HUES48 (cell line): ENCODE data around the gene WNT9A.
"Not testable (repeated sequence)": the region's sequence is repeated elsewhere in the genome, so short reads cannot be mapped to it uniquely, and the experiment has no call there.

Experiments
- H3K27ac ChIP-seq: one replicate; pipeline ENCODE4 v1.7.0; 2013; ENCODE audit warnings: low read depth, low read length, inconsistent platforms
- H3K27me3 ChIP-seq: 2 replicates; pipeline ENCODE4 v1.6.1; 2013; ENCODE audit warnings: mild to moderate bottlenecking, low read length; ENCODE audit not compliant: control insufficient read depth, insufficient read depth
- H3K36me3 ChIP-seq: 2 replicates; pipeline ENCODE4 v1.6.1; 2013; ENCODE audit warnings: low read length; ENCODE audit not compliant: control insufficient read depth, insufficient read depth
- H3K4me1 ChIP-seq: 2 replicates; pipeline ENCODE4 v1.6.1; 2013; ENCODE audit warnings: mild to moderate bottlenecking, low read length; ENCODE audit not compliant: control insufficient read depth, insufficient read depth
- H3K4me3 ChIP-seq: 2 replicates; pipeline ENCODE4 v1.5.1; 2013; ENCODE audit warnings: mild to moderate bottlenecking, low read depth, low read length
- H3K9ac ChIP-seq: 2 replicates; pipeline ENCODE4 v1.6.1; 2013; ENCODE audit warnings: mild to moderate bottlenecking, low read depth, low read length, moderate library complexity
- H3K9me3 ChIP-seq: 2 replicates; pipeline ENCODE4 v1.6.1; 2013; ENCODE audit warnings: low read length; ENCODE audit not compliant: control insufficient read depth, insufficient read depth

WNT9A gene

GRCh38 chr1:227885648-227886502 lies 61.9 kb downstream of the WNT9A start:
- H3K36me3 ChIP-seq, result no peaks in the 10 kb centered on the region
- no peak overlapping the region for H3K4me3 ChIP-seq
- H3K27ac ChIP-seq, result no peak overlapping the region
- no peak overlapping the region for H3K9ac ChIP-seq
- peaks cover 10% of the 10 kb centered on the region; the same call in 1 of the 2 replicates for H3K4me1 ChIP-seq
- H3K9me3 ChIP-seq, result no peaks in the 10 kb centered on the region
- H3K27me3 ChIP-seq, result no peaks in the 10 kb centered on the region

DNA sequence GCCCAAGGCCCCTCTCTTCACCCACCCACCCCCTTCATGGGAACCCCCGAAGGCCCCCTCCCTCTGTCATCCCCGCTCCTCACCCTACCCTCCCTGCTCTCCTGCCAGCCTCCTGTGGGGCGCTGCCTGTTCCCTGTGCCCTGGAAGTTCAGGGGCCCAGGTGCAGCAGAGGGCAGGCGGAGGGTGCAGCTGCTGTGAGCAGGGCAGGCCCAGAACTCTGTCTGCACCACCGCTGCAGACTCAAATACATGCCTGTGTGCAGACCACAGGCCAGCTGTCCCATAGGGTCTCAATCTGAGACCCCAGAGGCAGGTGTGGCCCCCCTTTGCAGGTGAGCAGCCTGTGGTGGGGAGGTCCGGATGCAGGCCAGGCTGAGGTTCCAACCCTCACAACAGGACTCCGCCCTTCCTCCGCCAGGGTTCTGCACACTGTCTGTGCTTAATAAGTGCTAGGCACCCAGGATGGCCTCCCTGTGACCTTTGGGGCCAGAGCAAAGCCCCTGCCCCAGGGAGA lies 62.5 kb downstream of the WNT9A start:
- no peaks in the 10 kb centered on the region for H3K27me3 ChIP-seq
- no peak overlapping the region for H3K4me3 ChIP-seq
- H3K4me1 ChIP-seq, result peaks cover 10% of the 10 kb centered on the region; the same call in 1 of the 2 replicates
- H3K27ac ChIP-seq, result no peak overlapping the region
- no peaks in the 10 kb centered on the region for H3K9me3 ChIP-seq
- no peaks in the 10 kb centered on the region for H3K36me3 ChIP-seq
- no peak overlapping the region for H3K9ac ChIP-seq

- Histone ChIP-seq H3K36me3 (no peaks in the 10 kb centered on the region), H3K9ac (no peak overlapping the region), H3K4me3 (no peak overlapping the region)
Measured at GRCh38 chr1:227884370-227885134, 63.2 kb downstream of the WNT9A start.

DNA sequence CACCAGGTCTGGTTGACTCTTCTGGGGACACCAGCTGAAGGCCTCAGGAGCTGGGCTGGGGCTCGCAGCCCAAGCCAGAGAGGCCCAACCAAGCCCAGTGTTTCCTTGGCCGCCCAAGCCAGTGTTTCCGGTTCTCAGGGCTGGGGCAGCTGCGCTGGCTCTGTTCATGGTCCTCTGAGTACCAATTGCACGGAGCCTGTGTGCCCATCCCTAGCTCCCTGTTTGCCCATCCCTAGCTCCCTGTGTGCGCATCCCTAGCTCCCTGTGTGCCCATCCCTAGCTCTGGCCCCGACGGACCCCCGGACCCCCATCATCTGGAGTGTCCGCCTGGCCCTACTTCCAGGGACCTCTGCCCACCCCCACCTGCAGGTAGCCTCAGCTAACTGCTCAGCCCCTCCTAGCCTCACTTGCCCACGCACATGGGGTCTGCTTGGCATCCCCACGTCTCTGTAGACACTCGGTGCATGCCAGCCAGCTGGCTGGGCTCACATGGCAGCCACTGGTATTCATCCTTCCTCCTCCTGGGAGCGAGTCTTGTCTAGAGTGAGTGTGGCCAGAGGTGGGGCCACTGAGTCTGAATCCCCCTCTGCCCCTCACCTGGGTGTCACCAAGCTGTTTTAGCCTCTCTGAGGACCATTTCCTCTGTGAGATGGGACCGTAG lies 64.0 kb downstream of the WNT9A start:
- H3K27ac ChIP-seq, result no peak overlapping the region
- H3K4me1 ChIP-seq, result peaks cover 10% of the 10 kb centered on the region; the same call in 1 of the 2 replicates
- no peaks in the 10 kb centered on the region for H3K36me3 ChIP-seq
- no peaks in the 10 kb centered on the region for H3K9me3 ChIP-seq
- H3K4me3 ChIP-seq, result no peak overlapping the region
- no peaks in the 10 kb centered on the region; the same call in 1 of the 2 replicates for H3K27me3 ChIP-seq
- H3K9ac ChIP-seq, result no peak overlapping the region

More at GRCh38 chr1:227884370-227885134, 63.2 kb downstream of the WNT9A start:
- Histone ChIP-seq H3K27me3 (no peaks in the 10 kb centered on the region), H3K4me1 (peaks cover 10% of the 10 kb centered on the region; the same call in 1 of the 2 replicates), H3K9me3 (no peaks in the 10 kb centered on the region), H3K27ac (no peak overlapping the region)

DNA sequence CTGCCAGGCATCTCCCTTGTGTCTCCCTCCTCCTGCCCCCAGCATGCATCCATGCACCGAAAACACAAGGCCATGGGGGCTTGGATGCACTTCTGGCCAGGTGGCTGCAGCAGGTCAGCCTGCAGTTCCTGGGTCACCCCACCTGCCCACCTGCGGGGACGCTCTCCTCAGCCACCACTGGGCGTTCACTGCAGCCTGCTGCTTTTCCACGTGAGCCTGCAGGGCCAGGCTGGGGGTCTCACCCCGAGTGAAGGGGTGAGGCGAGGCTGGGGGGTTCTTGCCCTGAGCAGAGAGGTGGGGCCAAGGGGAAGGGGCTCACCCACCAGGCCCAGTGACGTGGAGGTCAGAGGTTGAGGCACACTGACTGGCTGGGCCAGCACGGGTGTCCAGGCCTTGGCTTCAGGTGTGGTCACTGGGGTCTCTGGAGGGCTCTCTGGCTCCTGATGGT lies 64.6 kb downstream of the WNT9A start:
- H3K27ac ChIP-seq, result no peak overlapping the region
- no peaks in the 10 kb centered on the region for H3K36me3 ChIP-seq
- no peak overlapping the region for H3K4me3 ChIP-seq

DNA sequence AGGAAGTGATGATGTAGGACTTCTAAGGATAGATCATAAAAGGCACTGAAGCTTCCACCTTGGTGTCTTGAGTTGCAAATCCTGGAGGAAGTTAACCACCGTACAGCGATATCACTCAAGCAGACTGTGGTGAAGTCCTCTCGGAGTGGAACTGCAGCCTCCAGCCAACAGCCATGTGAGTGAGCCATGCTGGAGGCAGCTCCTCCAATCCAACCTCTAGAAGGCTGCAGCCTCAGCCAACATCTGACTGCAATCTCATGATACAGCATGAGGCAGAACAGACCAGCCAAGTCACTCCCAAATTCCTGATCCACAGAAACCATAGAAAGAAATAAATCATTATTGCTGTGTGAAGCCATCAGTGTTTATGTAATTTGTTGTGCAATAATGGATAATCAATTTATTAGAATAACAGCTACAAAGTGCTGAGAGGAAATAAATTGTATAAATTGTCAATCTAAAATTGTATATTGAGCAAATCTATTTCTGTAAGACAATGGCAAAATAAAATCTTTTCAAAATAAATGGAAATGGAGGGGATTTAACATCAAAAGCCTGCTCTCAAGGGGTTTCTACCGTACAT lies 67.3 kb downstream of the WNT9A start:
- H3K36me3 ChIP-seq, result no peaks in the 10 kb centered on the region
- H3K9ac ChIP-seq, result no peak overlapping the region
- no peaks in the 10 kb centered on the region for H3K4me1 ChIP-seq
- H3K4me3 ChIP-seq, result no peak overlapping the region
- H3K9me3 ChIP-seq, result no peaks in the 10 kb centered on the region
- no peak overlapping the region for H3K27ac ChIP-seq
- H3K27me3 ChIP-seq, result no peaks in the 10 kb centered on the region; the same call in 1 of the 2 replicates

More for the DNA sequence above, 64.6 kb downstream of the WNT9A start:
- no peak overlapping the region for H3K9ac ChIP-seq
- H3K27me3 ChIP-seq, result no peaks in the 10 kb centered on the region; the same call in 1 of the 2 replicates
- peaks cover 5% of the 10 kb centered on the region; the same call in 1 of the 2 replicates for H3K4me1 ChIP-seq
- H3K9me3 ChIP-seq, result no peaks in the 10 kb centered on the region

DNA sequence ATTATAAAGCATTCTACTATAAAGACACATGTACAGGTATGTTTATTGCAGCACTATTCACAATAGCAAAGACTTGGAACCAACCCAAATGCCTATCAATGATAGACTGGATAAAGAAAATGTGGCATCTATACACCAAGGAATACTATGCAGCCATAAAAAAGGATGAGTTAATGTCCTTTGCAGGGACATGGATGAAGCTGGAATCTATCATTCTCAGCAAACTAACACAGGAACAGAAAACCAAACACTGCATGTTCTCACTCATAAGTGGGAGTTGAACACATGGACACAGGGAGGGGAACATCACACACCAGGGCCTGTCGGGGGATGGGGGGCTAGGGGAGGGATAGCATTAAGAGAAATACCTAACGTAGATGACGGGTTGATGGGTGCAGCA lies 69.9 kb downstream of the WNT9A start:
- H3K9me3 ChIP-seq, H3K4me1 ChIP-seq, H3K27ac ChIP-seq, H3K36me3 ChIP-seq, H3K9ac ChIP-seq, H3K4me3 ChIP-seq, H3K27me3 ChIP-seq: not testable (repeated sequence)

DNA sequence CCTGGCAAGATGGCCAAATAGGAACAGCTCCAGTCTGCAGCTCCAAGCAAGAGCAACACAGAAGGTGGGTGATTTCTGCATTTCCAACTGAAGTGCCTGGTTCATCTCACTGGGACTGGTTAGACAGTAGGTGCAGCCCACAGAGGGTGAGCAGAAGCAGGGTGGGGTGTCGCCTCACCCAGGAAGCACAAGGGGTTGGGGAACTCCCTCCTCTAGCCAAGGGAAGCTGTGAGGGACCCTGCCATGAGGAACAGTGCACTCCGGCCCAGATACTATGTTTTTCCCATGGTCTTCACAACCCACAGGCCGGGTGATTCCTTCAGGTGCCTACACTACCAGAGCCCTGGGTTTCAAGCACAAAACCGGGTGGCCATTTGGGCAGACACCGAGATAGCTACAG lies 75.8 kb downstream of the WNT9A start:
- not testable (repeated sequence) for H3K27ac ChIP-seq, H3K36me3 ChIP-seq, H3K4me1 ChIP-seq, H3K4me3 ChIP-seq, H3K9ac ChIP-seq, H3K27me3 ChIP-seq, H3K9me3 ChIP-seq

GRCh38 chr1:227870366-227870765 lies 77.4 kb downstream of the WNT9A start:
- H3K9me3 ChIP-seq, result peaks cover 6% of the 10 kb centered on the region; the same call in 1 of the 2 replicates
- H3K36me3 ChIP-seq, result no peaks in the 10 kb centered on the region
- no peak overlapping the region for H3K4me3 ChIP-seq
- no peak overlapping the region for H3K27ac ChIP-seq
- H3K27me3 ChIP-seq, result no peaks in the 10 kb centered on the region
- no peaks in the 10 kb centered on the region for H3K4me1 ChIP-seq
- no peak overlapping the region for H3K9ac ChIP-seq

DNA sequence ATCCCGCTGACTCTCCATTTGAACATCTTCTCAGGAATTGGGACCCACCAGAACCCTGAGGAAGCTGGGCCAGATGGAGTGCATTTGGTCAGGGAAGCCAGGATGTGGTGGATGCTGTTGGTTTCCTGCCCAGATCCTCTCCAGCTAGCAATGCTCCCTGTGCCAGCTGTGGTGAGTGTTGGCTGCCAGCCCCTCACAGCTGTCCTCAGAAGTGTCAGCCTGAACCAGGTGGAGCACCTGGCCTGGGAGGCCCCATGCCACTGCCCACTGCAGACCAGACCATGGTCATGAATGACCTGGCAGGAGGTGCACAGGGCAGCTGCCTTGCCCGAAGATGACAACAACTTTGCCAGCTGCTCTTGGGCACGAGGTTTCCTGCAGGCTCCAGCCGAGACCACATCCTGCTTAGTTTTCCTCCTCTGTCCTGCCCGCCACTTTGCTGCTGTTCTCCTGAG lies 77.9 kb downstream of the WNT9A start:
- Histone ChIP-seq H3K27me3 (no peaks in the 10 kb centered on the region), H3K4me1 (no peaks in the 10 kb centered on the region), H3K4me3 (no peak overlapping the region), H3K9ac (no peak overlapping the region), H3K9me3 (peaks cover 6% of the 10 kb centered on the region; the same call in 1 of the 2 replicates), H3K36me3 (no peaks in the 10 kb centered on the region), H3K27ac (no peak overlapping the region)
